K562 (cell line): Measurements from ENCODE around the gene IL23A. TPM values are rescaled to one million over a fixed set of nuclear protein-coding genes. Genes with fewer than 3 reads are reported as not detected.

Experiments
- ADNP ChIP-seq: fragments of 200-800 bp; sonication (Bioruptor generic); IDR thresholded peaks from 2 replicates; pipeline ENCODE4 v1.6.1; 2016; ENCODE audit warnings: missing genetic modification characterization, missing compliant biosample characterization
- BRD4 ChIP-seq: fragments of 200-600 bp; sonication (generic); IDR thresholded peaks from 2 replicates; pipeline ENCODE4 v1.6.1; 2017; ENCODE audit warnings: inconsistent platforms
- CBX2 ChIP-seq: fragments of 200-600 bp; sonication (generic); IDR thresholded peaks from one replicate; pipeline ENCODE4 v1.6.1; 2012; ENCODE audit warnings: mild to moderate bottlenecking, low read length, inconsistent platforms; ENCODE audit not compliant: insufficient read depth, poor library complexity, severe bottlenecking
- ELF1 ChIP-seq: fragments of 200-800 bp; sonication (Bioruptor generic); IDR thresholded peaks from 2 replicates; pipeline ENCODE4 v1.6.1; 2016; ENCODE audit warnings: missing genetic modification characterization, missing compliant biosample characterization
- GATAD2B ChIP-seq: fragments of 450-650 bp; IDR thresholded peaks from 2 replicates; pipeline ENCODE4 v1.6.1; 2017; ENCODE audit warnings: mild to moderate bottlenecking, borderline replicate concordance
- KDM5B ChIP-seq: fragments of 200-600 bp; sonication (generic); IDR thresholded peaks from 2 replicates; pipeline ENCODE4 v1.6.1; 2012; ENCODE audit warnings: low read depth, mild to moderate bottlenecking, moderate library complexity, low read length, control low read depth, inconsistent platforms; ENCODE audit not compliant: insufficient replicate concordance
- MBD1 ChIP-seq: fragments of 250-450 bp; sonication (Bioruptor Pico); IDR thresholded peaks from 2 replicates; pipeline ENCODE4 v1.8.0; 2022; ENCODE audit warnings: inconsistent platforms
- PML ChIP-seq: IDR thresholded peaks from 2 replicates; pipeline ENCODE4 v1.6.1; 2012; ENCODE audit warnings: low read length, inconsistent platforms
- RBM25 ChIP-seq: fragments of 200-400 bp; formaldehyde crosslinking; IDR thresholded peaks from 2 replicates; pipeline ENCODE4 v1.6.1; 2018; ENCODE audit warnings: low read length, low read depth, moderate library complexity; ENCODE audit not compliant: severe bottlenecking
- SFPQ ChIP-seq: fragments of 200-400 bp; formaldehyde crosslinking; IDR thresholded peaks from 2 replicates; pipeline ENCODE4 v1.6.1; 2017; ENCODE audit warnings: mild to moderate bottlenecking, low read depth, low read length, moderate library complexity
- SOX6 ChIP-seq: fragments of 450-650 bp; IDR thresholded peaks from 2 replicates; pipeline ENCODE4 v1.6.1; 2014; ENCODE audit warnings: mild to moderate bottlenecking
- TAF15 ChIP-seq: fragments of 200-400 bp; formaldehyde crosslinking; IDR thresholded peaks from 2 replicates; pipeline ENCODE4 v1.6.1; 2017; ENCODE audit warnings: mild to moderate bottlenecking, low read depth, low read length, moderate library complexity
- ZNF133 ChIP-seq: fragments of 250-450 bp; sonication (Bioruptor Pico); IDR thresholded peaks from 2 replicates; pipeline ENCODE4 v1.4.0; 2020; ENCODE audit warnings: mild to moderate bottlenecking
- ZNF699 ChIP-seq: fragments of 250-450 bp; sonication (Bioruptor Pico); IDR thresholded peaks from 2 replicates; pipeline ENCODE4 v1.8.0; 2021; ENCODE audit warnings: mild to moderate bottlenecking, moderate library complexity; ENCODE audit not compliant: insufficient replicate concordance
- ZZZ3 ChIP-seq: fragments of 450-650 bp; IDR thresholded peaks from 2 replicates; pipeline ENCODE4 v1.6.1; 2016; ENCODE audit warnings: antibody characterized with exemption, mild to moderate bottlenecking, moderate library complexity
- polyA plus RNA-seq, 8 experiments: library from polyadenylated mRNA; depleted of rRNA in 4 of 8; stranded (reverse) in 5 of 8; unstranded in 3 of 8; fragments of >200 nt; fragmentation: Nextera tagmentation in 2 of 8; fragmentation: Illumina TruSeq in 1 of 8; extraction: Ambion mirVana in 2 of 8; extraction: Trizol in 1 of 8; gene quantifications; 2 replicates each; pipeline versions ENCODE4 v1.2.1 to v1.2.3, GENCODE V29; 2011 to 2014; ENCODE audit warnings: inconsistent platforms in 1 of 8, missing spikeins in 1 of 8
- total RNA-seq, 7 experiments: library from RNA; depleted of rRNA in 6 of 7; stranded (reverse); fragments of >200 nt in 6 of 7; fragmentation: Illumina TruSeq in 2 of 7; extraction: Trizol in 2 of 7; gene quantifications; 2 replicates each; pipeline versions ENCODE4 v1.2.1 to v1.2.3, GENCODE V29; 2011 to 2021; ENCODE audit warnings: low replicate concordance in 1 of 7
- TF ChIP-seq, protein P1 (sequence below), 2 experiments: fragments of 450-650 bp; IDR thresholded peaks; 2 replicates each; pipeline ENCODE4 v1.6.1; 2018; ENCODE audit warnings: mild to moderate bottlenecking in 2 of 2, low read depth in 1 of 2; ENCODE audit not compliant: partially characterized antibody in 2 of 2

The IL23A gene
- total and polyA plus RNA-seq, 9 of the 15 experiments (the other 6 are each of a cell fraction or from before 2014, with no cell fraction given), result 4.4 to 37.2 (median 9.6) TPM

GRCh38 chr12:56333679-56334489 is 4.8 kb upstream of the IL23A start, which contains the start of gene PAN2 (continued):
- TF ChIP-seq SOX6, result no peak; the same call in 1 of the 2 replicates
- TF ChIP-seq ZNF133 (CRISPR knock-in tag), result no peak
- TF ChIP-seq KDM5B, result peak; percentile 74
- no peak; the same call in 1 of the 2 replicates for TF ChIP-seq GATAD2B
- TF ChIP-seq ELF1 (tag), result peak; percentile 43; the same call in 1 of the 2 replicates
- TF ChIP-seq CBX2, result no peak
- TF ChIP-seq, protein P1, sequence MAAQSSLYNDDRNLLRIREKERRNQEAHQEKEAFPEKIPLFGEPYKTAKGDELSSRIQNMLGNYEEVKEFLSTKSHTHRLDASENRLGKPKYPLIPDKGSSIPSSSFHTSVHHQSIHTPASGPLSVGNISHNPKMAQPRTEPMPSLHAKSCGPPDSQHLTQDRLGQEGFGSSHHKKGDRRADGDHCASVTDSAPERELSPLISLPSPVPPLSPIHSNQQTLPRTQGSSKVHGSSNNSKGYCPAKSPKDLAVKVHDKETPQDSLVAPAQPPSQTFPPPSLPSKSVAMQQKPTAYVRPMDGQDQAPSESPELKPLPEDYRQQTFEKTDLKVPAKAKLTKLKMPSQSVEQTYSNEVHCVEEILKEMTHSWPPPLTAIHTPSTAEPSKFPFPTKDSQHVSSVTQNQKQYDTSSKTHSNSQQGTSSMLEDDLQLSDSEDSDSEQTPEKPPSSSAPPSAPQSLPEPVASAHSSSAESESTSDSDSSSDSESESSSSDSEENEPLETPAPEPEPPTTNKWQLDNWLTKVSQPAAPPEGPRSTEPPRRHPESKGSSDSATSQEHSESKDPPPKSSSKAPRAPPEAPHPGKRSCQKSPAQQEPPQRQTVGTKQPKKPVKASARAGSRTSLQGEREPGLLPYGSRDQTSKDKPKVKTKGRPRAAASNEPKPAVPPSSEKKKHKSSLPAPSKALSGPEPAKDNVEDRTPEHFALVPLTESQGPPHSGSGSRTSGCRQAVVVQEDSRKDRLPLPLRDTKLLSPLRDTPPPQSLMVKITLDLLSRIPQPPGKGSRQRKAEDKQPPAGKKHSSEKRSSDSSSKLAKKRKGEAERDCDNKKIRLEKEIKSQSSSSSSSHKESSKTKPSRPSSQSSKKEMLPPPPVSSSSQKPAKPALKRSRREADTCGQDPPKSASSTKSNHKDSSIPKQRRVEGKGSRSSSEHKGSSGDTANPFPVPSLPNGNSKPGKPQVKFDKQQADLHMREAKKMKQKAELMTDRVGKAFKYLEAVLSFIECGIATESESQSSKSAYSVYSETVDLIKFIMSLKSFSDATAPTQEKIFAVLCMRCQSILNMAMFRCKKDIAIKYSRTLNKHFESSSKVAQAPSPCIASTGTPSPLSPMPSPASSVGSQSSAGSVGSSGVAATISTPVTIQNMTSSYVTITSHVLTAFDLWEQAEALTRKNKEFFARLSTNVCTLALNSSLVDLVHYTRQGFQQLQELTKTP (IDR thresholded peaks at IDR 0.05; ENCODE audit: low read depth in 1 of 2, partially characterized antibody in 2 of 2), result peak; percentile 66 to 85
- TF ChIP-seq ZZZ3, result no peak
- TF ChIP-seq TAF15, result no peak
- TF ChIP-seq SFPQ, result no peak
- TF ChIP-seq BRD4, result 0 out of 2 replicates have a peak, but pooled peaks have one; percentile 49
- TF ChIP-seq RBM25, result peak; percentile 91
- peak; percentile 75 for TF ChIP-seq PML
- no peak for TF ChIP-seq MBD1 (CRISPR knock-in tag)
- TF ChIP-seq ADNP (tag), result peak; percentile 62; the same call in 1 of the 2 replicates
- TF ChIP-seq ZNF699, result no peak
